ENCODE measurements around the gene TFDP1. TPM values are rescaled to one million over a fixed set of nuclear protein-coding genes. Genes with fewer than 3 reads are reported as not detected.

Gene TFDP1
- total RNA-seq, 1 donor = 102 TPM

DNA sequence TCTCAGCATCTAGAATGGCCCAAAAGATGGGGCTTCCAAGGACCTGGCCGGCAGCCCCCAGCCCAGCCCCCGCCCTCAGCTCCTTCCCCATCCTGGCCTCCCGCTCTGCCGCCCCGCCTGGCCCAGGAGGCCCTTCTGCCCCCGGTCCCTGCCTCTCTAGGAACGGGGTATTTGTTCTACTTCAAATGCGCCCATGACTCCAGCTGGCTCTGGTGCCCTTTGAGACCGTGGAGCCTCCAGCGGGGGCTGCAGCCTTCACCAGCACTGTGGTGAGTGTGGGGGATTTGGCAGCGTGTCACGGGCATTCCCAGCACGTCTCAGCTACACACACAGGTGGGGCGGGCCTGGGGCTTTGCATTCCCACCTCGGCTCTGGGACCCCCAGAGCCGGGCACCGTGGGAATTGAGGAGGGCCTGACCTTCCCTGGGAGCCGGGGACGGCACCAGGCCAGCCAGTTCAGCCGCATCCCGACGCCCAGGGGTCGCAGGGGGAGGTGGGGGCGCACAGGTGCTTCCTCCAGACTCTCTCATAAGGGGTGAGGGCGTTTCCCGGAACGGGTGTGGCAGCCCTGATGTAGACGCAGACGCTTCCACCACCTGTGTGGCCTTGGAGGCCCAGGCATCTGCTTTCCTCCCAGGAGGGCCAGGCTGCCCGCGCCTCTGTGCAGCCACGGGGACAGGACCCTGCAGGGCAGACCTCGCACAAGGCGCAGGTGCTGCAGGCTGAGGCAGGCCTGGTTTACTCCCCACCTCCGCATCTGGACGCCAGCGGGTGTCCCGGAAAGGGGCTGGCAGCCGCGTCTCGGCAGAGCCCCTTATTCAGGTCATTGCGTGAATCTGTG, 72.5 kb downstream of the TFDP1 start:
- H3K4me3 ChIP-seq (ENCODE audit: low read depth, low read length) = no peak overlapping the region
- TF ChIP-seq, protein P1, sequence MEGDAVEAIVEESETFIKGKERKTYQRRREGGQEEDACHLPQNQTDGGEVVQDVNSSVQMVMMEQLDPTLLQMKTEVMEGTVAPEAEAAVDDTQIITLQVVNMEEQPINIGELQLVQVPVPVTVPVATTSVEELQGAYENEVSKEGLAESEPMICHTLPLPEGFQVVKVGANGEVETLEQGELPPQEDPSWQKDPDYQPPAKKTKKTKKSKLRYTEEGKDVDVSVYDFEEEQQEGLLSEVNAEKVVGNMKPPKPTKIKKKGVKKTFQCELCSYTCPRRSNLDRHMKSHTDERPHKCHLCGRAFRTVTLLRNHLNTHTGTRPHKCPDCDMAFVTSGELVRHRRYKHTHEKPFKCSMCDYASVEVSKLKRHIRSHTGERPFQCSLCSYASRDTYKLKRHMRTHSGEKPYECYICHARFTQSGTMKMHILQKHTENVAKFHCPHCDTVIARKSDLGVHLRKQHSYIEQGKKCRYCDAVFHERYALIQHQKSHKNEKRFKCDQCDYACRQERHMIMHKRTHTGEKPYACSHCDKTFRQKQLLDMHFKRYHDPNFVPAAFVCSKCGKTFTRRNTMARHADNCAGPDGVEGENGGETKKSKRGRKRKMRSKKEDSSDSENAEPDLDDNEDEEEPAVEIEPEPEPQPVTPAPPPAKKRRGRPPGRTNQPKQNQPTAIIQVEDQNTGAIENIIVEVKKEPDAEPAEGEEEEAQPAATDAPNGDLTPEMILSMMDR (IDR thresholded peaks at IDR 0.05; ENCODE audit: insufficient read depth, low read length) = no peak
- DNase-seq (ENCODE audit: low read depth) = no peak

DNA sequence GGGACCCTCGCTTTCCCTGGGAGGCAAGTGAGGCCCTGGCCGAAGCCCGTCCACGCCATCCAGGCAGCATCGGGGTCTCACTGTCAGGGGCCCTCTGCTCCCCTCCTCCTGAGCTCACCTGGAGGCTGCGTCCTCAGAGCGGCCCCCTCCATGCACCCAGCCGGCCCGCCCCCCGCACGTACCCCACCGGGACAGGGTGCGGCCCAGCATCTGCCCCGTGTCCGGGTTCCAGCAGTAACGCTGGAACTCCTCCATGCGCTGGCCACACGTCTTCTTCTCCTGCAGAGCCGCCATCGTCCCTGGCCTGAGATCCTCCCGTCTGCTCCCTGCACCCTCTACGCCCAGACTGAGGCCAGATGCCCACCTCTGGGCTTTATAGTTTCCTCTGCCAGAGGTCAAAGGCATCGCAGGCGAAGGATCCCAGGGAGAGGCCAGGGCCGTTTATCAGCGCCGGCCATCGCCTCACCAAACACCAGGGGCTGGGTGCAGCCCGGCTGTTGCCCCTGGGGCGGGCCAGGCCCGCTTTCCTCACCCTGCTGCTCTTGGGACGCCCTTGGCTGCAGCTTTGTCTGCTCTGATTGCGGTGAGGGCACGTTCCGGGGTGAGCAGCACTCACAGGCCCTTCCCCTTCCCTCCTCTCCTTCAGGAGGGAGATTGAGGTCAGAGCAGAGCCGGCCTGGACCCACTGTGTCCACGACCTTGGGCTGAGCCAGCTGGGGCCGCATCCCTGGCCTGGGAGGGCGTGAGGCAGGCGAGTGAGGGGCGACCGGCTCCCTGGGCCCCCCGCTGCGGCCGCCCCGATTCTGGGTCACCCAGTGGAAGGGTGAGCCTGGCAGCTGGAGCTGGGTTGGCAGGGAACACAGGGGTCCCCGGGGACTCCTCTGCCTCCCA, 73.5 kb downstream of the TFDP1 start, which contains the start of gene ATP4B:
TSS of gene ATP4B (minus strand) at position 348 of the 891 bp plus-strand sequence. CDS start at position 294, 54 bp downstream.
- H3K4me3 ChIP-seq (ENCODE audit: low read depth, low read length) = no peak within 1 kb of the TSS
- TF ChIP-seq, protein P1 (IDR thresholded peaks at IDR 0.05; ENCODE audit: insufficient read depth, low read length) = no peak
- no peak for DNase-seq (ENCODE audit: low read depth)

DNA sequence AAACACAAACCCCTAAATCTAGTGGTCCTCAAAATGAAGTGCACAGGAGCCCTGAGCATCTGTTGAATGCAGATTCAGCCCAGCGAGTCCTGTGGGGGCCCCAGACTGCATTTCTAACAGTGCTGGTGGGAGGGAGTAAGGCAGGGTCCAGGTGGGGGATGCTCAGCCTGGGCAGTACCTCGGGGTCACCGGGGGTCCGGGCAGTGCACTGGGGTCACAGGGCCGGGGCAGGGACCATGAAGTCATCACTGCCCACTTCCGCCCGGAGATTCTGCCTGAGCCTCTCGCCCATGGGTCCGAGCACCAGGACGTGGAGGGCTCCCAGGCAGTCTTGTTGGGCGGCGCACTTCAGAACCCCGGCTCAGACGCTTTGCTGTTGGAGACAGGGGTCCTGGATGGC, 74.3 kb downstream of the TFDP1 start:
- no peak overlapping the region for H3K4me3 ChIP-seq (ENCODE audit: low read depth, low read length)
- no peak for DNase-seq (ENCODE audit: low read depth)
- TF ChIP-seq, protein P1 (IDR thresholded peaks at IDR 0.05; ENCODE audit: insufficient read depth, low read length) = no peak

DNA sequence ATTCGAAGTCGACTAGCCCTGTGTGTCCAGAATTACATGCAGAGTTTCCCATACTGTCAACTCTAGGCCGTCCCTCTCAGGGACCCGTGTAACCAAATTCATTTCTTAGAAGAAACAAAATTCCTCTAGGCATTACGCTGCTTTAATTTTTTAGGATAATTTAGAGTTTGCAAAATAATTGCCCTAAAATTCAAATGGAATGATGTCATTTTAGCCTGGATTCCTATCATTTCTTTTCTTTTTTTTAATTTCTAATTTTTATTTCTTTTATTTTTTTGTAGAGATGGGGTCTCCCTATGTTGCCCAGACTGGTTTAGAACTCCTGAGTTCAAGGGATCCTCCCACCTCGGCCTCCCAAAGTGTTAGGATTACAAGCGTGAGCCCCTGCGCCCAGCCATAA, 74.8 kb downstream of the TFDP1 start:
- no peak for DNase-seq (ENCODE audit: low read depth)
- no peak overlapping the region for H3K4me3 ChIP-seq (ENCODE audit: low read depth, low read length)
- TF ChIP-seq, protein P1 (IDR thresholded peaks at IDR 0.05; ENCODE audit: insufficient read depth, low read length) = no peak

DNA sequence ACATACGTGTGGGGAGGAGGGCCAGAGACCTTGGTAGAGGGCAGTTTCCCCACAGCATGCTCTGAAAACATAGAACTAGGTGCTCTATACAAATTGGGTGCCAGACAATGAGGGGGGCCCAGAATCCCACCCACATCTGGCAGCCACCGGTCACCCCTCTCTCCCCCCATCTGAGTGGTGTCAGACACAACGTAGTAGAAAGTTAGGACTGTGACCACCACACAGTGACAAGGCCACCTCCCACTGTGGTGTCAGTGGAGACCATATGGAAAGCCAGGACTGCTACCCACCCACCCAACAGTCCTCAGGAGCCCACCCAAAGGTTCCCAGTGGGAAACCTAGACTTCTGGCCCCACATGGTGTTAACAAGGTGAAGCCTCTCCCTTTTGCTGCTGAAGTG, 75.5 kb downstream of the TFDP1 start:
- TF ChIP-seq, protein P1 (IDR thresholded peaks at IDR 0.05; ENCODE audit: insufficient read depth, low read length) = no peak

DNA sequence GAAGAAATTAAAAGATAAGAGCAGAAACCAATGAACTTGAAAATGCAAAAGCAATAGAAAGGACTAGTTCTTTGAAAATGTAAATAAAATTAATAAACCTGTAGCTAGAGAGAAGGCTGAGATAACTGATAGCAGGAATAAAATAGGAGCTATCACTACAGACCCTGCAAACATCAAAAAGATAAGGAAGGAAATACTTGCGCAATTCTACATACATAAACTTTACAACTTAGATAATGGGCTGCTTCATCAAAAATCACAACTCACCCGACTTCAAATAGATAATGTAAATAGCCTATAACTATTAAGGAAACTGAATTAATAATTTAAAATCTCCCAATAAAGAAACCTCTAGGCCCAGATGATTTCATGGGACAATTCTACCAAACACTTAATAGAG, 77.0 kb downstream of the TFDP1 start:
- no peak overlapping the region for H3K4me3 ChIP-seq (ENCODE audit: low read depth, low read length)
- TF ChIP-seq, protein P1 (IDR thresholded peaks at IDR 0.05; ENCODE audit: insufficient read depth, low read length) = no peak

More for the DNA sequence above, 75.5 kb downstream of the TFDP1 start:
- no peak overlapping the region for H3K4me3 ChIP-seq (ENCODE audit: low read depth, low read length)
- no peak for DNase-seq (ENCODE audit: low read depth)

More for the DNA sequence above, 77.0 kb downstream of the TFDP1 start:
- no peak for DNase-seq (ENCODE audit: low read depth)

All from fibroblast of the aortic adventitia (primary cell).